ENCODE measurements around the gene LRRC14B. TPM values are rescaled to one million over a fixed set of nuclear protein-coding genes. Genes with fewer than 3 reads are reported as not detected.

LRRC14B gene
- total and polyA plus RNA-seq, 2 of the 13 experiments (the other 11 are each of a cell fraction or from before 2014, with no cell fraction given) = not detected

DNA sequence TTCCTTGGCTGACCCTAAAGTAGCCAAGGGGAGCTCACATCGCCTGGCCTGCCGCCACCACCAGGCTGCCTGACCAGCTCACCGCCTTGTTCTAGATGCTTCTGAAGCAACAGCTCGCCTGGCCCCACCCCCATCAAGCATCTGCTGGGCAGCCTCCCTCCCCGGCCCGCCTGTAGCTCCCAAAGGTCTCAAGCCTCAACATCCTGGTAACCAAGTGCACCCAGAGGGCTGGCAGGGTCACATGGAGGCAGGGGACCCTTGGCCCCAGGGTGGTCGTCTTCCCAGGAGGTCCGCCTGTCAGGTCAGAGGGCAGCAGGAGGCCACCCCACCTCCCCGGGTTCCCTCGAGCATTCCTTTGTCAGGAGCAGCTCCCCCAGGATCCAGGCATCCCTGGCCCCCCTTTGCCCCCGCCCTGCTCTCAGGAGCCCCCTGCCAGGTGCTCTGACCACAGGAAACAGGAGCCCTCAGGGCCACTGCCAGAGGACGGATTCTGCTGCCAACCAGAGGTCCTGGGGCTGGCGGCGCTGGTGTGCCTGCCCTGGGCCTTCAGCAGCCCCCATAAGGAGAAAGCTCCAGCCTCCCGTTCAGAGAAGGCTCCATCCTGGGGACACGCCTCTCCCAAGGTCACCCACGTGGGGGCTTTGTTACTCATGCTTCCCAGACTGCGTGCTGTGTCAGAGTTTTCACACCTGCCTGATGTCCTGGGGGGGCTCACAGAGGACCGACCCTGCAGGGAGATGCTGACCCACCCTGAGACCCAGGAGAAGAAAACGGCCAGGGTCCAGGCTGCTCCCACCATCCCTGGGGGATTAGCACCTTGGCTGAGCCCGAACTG lies 3.5 kb upstream of the LRRC14B start:
- Histone ChIP-seq H3K27me3 (ENCODE audit: control insufficient read depth in 1 of 2, insufficient read depth in 2 of 2, low read length in 2 of 2) (peaks cover 0 to 20% of the 10 kb centered on the region in 2 experiments; a peak in 2 of 5 replicates), H3K4me3 (replicated peaks in 1 of 3; ENCODE audit: insufficient read depth in 1 of 3, low read depth in 2 of 3, low read length in 3 of 3) (no peak overlapping the region), H3K4me1 (ENCODE audit: insufficient read depth, low read length) (peaks cover 23% of the 10 kb centered on the region), H3K4me2 (ENCODE audit: low read depth, low read length) (peak overlapping the region; percentile 47; the same call in 1 of the 2 replicates), H3K9me3 (ENCODE audit: low read length) (no peaks in the 10 kb centered on the region), H2AFZ (ENCODE audit: low read length) (no peak overlapping the region), H3K27ac (ENCODE audit: extremely low read length, insufficient read depth, low read length) (no peak overlapping the region), H3K79me2 (ENCODE audit: insufficient read depth, low read length) (no peaks in the 10 kb centered on the region), H3K36me3 (replicated peaks in 1 of 2; ENCODE audit: control insufficient read depth in 1 of 2, insufficient read depth in 2 of 2, low read length in 2 of 2) (no peaks in the 10 kb centered on the region), H4K20me1 (ENCODE audit: insufficient read depth, low read length) (no peaks in the 10 kb centered on the region), H3K9ac (ENCODE audit: insufficient read depth, low read depth, low read length) (no peak overlapping the region)
- no peak for TF ChIP-seq MIER3 (CRISPR knock-in tag; IDR thresholded peaks at IDR 0.05; ENCODE audit: borderline replicate concordance)
- peak; percentile 24; the same call in 1 of the 2 replicates for TF ChIP-seq MNT (IDR thresholded peaks at IDR 0.05)
- TF ChIP-seq ZBTB33 (CRISPR knock-in tag; IDR thresholded peaks at IDR 0.05) = peak; percentile 87
- 10% methylated on average over 4 of the region's 21 CpGs for WGBS (ENCODE audit: low lambda C conversion rate)
- intact Hi-C loops (cut with micrococcal nuclease; ENCODE audit: unreplicated experiment) = loop anchor here (2.0 kb wide), 1 partner anchor 31 kb away; the partner anchor contains the start of genes CCDC127 and SDHA
- CTCF ChIA-PET (ENCODE audit: low intra/inter-chr PET ratio, low total read pairs) = interaction anchor here (0.9 kb wide), 1 partner anchor 30 kb away, joined by 3 read pairs; the partner anchor contains the start of genes CCDC127 and SDHA
- no peak for DNase-seq (ENCODE audit: low spot score)
- POLR2A ChIA-PET = interaction anchor here (2.1 kb wide), 1 partner anchor 83 kb away, joined by 8 read pairs; the partner anchor contains the start of gene PDCD6
- FAIRE-seq = no peak
- no peak for ATAC-seq
- BruUV-seq (replicated peaks) = no TSS peak
- in situ Hi-C loops (cut with HindIII; ENCODE audit: extremely low pct_ligation_motif_present, low pct_unique_long_range_greater_than_20kb) = no loop called here
